GM21737 (cell line): ENCODE measurements around the gene RUNX3.

ENCODE experiments used
- ATAC-seq: cut with Tn5 transposase; IDR thresholded peaks from one replicate; pipeline ENCODE4 v1.9.1; 2021; ENCODE audit warnings: mild to moderate bottlenecking, moderate library complexity; ENCODE audit not compliant: unreplicated experiment

Gene RUNX3

GRCh38 chr1:24963943-24964693 lies 34.0 kb upstream of the RUNX3 start:
- no peak for ATAC-seq

- ATAC-seq = no peak
These were observed 33.2 kb upstream of the RUNX3 start for GRCh38 chr1:24963099-24963872.

GRCh38 chr1:24961961-24962861 lies 32.1 kb upstream of the RUNX3 start:
- ATAC-seq = no peak

- ATAC-seq = no peak
These were observed 31.3 kb upstream of the RUNX3 start for GRCh38 chr1:24961334-24961733.

GRCh38 chr1:24960071-24960801 lies 30.2 kb upstream of the RUNX3 start:
- ATAC-seq = no peak

- ATAC-seq = no peak
These were observed 29.5 kb upstream of the RUNX3 start for GRCh38 chr1:24959623-24959975.

GRCh38 chr1:24958766-24959622 lies 28.9 kb upstream of the RUNX3 start:
- no peak for ATAC-seq

GRCh38 chr1:24957808-24958752 lies 28.0 kb upstream of the RUNX3 start:
- no peak for ATAC-seq

GRCh38 chr1:24957016-24957807 lies 27.1 kb upstream of the RUNX3 start:
- ATAC-seq = no peak

- no peak for ATAC-seq
These were observed 25.8 kb upstream of the RUNX3 start for GRCh38 chr1:24955779-24956365.

- ATAC-seq = no peak
These were observed 25.1 kb upstream of the RUNX3 start for GRCh38 chr1:24955161-24955560.

GRCh38 chr1:24954631-24955030 lies 24.6 kb upstream of the RUNX3 start:
- ATAC-seq = no peak

- ATAC-seq = no peak
These were observed 23.9 kb upstream of the RUNX3 start for GRCh38 chr1:24954022-24954421.

- ATAC-seq = no peak
These were observed 22.4 kb upstream of the RUNX3 start for GRCh38 chr1:24952413-24952841.

GRCh38 chr1:24951810-24952412 lies 21.8 kb upstream of the RUNX3 start:
- no peak for ATAC-seq

GRCh38 chr1:24951337-24951736 lies 21.3 kb upstream of the RUNX3 start:
- no peak for ATAC-seq

GRCh38 chr1:24949331-24949881 lies 19.3 kb upstream of the RUNX3 start:
- no peak for ATAC-seq
